ENCODE data around the gene SIRPG.

Gene SIRPG

DNA sequence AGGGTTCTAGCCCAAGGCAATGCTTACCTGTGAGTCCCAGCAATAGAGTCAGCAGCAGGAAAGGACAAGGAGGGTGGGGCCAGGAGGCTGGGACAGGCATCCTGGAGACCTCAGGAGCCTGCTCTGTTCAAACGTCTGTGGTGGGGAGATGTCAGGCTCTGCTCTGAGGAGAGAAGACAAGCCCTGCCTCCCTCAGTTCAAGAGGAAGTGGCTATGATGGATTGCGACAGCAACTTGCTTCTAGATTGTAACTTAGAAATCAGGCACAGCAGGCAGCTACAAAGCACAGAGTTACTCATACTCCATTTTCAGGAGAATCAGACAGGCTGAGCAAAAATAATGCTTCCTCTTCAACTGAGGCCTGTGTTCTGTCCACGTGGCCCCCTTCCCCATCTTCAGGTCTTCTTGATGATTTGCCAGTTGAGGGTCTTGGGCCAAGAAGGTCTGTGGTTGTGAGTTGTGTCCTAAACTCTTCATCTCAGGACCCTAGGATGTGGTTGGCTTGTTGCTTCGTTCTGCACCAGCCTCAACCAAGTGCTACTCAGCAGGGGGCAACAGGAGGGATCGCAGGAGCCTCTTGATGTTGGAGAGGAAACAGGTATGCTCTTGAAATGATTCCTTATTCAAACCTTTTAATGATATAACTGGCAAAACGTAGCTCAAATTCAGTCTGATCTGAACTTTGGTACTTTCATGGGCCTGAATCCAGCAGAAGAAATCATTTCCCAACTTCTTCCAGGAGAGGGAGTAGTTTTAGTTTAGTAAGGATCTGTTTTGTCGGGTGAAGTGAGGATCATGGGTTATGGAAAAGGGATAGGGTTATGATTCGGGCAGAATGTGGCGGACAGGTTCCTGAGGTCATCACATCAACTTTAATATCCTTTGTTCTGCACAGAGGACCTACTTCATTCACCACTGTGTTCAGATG, 68.8 kb downstream of the SIRPG start:
- DNase-seq = no peak

DNA sequence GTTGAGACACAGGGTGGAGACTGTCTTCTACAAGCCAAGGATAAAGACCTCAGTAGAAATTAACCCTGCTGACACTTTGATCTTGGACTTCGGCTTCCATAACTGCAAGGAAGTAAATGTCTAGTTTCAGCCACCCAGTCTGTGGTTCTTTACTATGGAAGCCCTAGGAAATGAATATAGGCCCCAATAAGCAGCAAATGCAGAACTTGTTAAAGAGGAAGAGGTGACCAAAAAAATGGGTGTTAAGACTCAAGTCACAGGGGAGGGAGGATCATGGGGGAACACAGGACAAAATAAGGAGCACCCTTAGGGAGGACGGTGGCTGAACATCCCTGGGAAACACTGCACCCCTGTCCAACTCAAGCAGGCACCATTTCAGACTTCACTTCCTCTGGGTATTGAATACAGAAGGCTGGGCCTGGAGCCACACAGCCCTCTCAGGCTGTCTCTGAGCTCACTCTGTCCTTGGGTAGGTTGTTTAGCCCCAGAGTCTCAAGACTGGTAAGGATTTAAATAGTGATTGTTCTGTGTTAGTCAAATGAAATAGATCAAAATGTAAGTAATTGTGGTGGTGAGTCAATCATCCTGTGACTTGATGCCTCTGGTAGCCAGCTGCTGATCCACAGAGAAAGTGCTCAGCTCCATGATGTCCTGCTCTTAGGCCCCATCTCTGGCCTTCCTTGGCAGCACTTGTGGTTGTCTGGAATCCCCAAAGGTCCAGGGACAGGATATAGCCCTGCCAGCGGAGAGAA, 69.6 kb downstream of the SIRPG start:
- DNase-seq = no peak

DNA sequence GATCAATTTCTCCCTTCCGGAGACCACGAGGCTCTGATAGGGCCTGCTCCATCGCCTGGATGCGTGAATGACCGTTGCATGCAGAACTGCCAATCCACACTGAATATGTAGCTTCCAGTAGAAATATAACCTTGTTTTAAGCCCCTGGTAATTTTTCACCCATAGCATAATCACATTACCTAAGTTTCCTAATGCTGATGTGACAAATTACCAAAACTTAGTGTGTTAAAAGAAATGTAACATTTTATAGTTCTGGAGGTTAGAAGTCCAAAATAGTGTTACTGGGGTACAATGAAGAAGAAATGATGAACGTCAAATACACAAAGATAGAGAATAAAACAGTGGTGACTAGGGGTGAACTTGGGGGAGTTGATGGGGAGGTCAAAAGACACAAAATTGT, 78.1 kb downstream of the SIRPG start:
- no peak for DNase-seq

Data from NCI-H1105 (cell line).